ENCODE results near the gene TET3. TPM values are rescaled to one million over a fixed set of nuclear protein-coding genes. Genes with fewer than 3 reads are reported as not detected.

TET3 gene
- total and polyA plus RNA-seq, 2 experiments from 2014 or later: 3.6 to 14.5 TPM

GRCh38 chr2:73965053-73965452 is 19.7 kb upstream of the TET3 start:
- Histone ChIP-seq H3K9me3 (ENCODE audit: low read depth) (no peaks in the 10 kb centered on the region), H3K4me3 (no peak overlapping the region), H3K4me1 (ENCODE audit: insufficient read depth) (no peaks in the 10 kb centered on the region), H2AFZ (no peak overlapping the region), H3K4me2 (no peak overlapping the region), H3K9me2 (replicated peaks; ENCODE audit: insufficient read depth) (no peaks in the 10 kb centered on the region), H3K27me3 (no peaks in the 10 kb centered on the region), H3K27ac (no peak overlapping the region), H4K20me1 (ENCODE audit: insufficient read depth, poor library complexity, severe bottlenecking) (no peaks in the 10 kb centered on the region), H3K79me2 (no peaks in the 10 kb centered on the region), H3K36me3 (replicated peaks; ENCODE audit: insufficient read depth, low read depth) (no peaks in the 10 kb centered on the region)
- no peak for DNase-seq (ENCODE audit: low spot score)
- WGBS (ENCODE audit: low lambda C conversion rate, missing lambda C conversion rate): 96% methylated on average over 3 of the region's 3 CpGs
- no peak for TF ChIP-seq EZH2phosphoT487 (IDR thresholded peaks at IDR 0.05; ENCODE audit: low read depth, severe bottlenecking, unreplicated experiment)
- no peak for TF ChIP-seq CTCF (IDR thresholded peaks at IDR 0.05; ENCODE audit: poor library complexity)
- no peak for TF ChIP-seq EZH2 (IDR thresholded peaks at IDR 0.05; ENCODE audit: borderline replicate concordance)

DNA sequence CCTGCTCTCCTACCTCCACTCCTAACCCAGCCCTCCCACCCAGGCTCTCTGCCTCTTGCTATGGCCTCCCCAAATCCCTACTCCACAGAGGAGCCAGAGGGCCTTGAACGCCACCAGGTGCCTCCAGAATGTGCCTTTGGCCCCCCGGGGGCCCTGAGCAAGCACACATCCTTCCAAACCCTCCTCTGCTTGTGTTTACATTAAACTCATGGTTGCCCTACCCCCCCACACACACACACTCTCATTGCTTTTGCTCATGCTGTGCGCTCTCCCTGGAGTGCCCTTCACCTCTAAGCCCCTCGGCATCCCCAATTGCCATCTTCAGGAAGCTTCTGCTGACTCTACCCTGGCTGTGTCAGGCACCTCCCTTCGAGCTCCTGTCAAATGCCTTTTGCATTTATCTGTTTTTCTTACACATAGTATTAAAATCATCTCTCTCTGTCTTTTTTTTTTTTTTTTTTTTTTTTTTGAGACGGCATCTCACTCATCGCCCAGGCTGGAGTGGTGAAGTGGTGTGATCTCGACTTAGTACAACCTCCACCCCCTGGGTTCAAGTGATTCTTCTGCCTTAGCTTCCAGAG is 16.3 kb upstream of the TET3 start:
- no peak overlapping the region for H3K4me2 ChIP-seq
- no peaks in the 10 kb centered on the region for H4K20me1 ChIP-seq (ENCODE audit: insufficient read depth, poor library complexity, severe bottlenecking)
- no peaks in the 10 kb centered on the region for H3K36me3 ChIP-seq (replicated peaks; ENCODE audit: insufficient read depth, low read depth)
- no peaks in the 10 kb centered on the region for H3K9me2 ChIP-seq (replicated peaks; ENCODE audit: insufficient read depth)
- H3K27me3 ChIP-seq: no peaks in the 10 kb centered on the region
- 88% methylated on average over 7 of the region's 8 CpGs for WGBS (ENCODE audit: low lambda C conversion rate, missing lambda C conversion rate)
- TF ChIP-seq EZH2phosphoT487 (IDR thresholded peaks at IDR 0.05; ENCODE audit: low read depth, severe bottlenecking, unreplicated experiment) (no peak), CTCF (IDR thresholded peaks at IDR 0.05; ENCODE audit: poor library complexity) (no peak), EZH2 (IDR thresholded peaks at IDR 0.05; ENCODE audit: borderline replicate concordance) (no peak)
- no peak overlapping the region for H3K27ac ChIP-seq
- H3K79me2 ChIP-seq: no peaks in the 10 kb centered on the region
- H2AFZ ChIP-seq: no peak overlapping the region
- H3K4me3 ChIP-seq: no peak overlapping the region
- H3K4me1 ChIP-seq (ENCODE audit: insufficient read depth): no peaks in the 10 kb centered on the region
- no peaks in the 10 kb centered on the region for H3K9me3 ChIP-seq (ENCODE audit: low read depth)
- DNase-seq (ENCODE audit: low spot score): no peak

DNA sequence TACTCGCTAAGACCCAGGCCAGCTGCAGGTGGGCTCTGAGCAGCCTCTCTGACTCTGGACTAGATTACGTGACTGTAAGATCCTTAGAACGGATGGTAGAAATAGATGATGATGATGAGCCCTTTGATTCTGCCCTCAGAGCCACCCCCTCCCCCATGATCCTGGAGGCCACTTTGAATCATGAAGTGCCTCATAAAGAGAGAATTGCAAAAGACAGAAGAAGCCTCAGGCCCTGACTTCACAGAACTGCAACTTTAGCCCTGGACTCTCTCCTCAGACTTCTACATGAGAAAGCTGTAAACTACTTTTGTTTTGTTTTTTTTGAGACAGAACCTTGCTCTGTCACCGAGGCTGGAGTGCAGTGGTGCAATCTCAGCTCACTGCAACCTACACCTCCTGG is 15.4 kb upstream of the TET3 start:
- Histone ChIP-seq H3K4me1 (ENCODE audit: insufficient read depth) (no peaks in the 10 kb centered on the region), H3K4me3 (no peak overlapping the region)
- WGBS (ENCODE audit: low lambda C conversion rate, missing lambda C conversion rate): 80% methylated on average over 4 of the region's 4 CpGs

More for the DNA sequence above, 15.4 kb upstream of the TET3 start:
- Histone ChIP-seq H3K9me3 (ENCODE audit: low read depth) (no peaks in the 10 kb centered on the region), H4K20me1 (ENCODE audit: insufficient read depth, poor library complexity, severe bottlenecking) (no peaks in the 10 kb centered on the region), H2AFZ (no peak overlapping the region), H3K27ac (no peak overlapping the region), H3K27me3 (no peaks in the 10 kb centered on the region), H3K4me2 (no peak overlapping the region), H3K79me2 (no peaks in the 10 kb centered on the region), H3K9me2 (replicated peaks; ENCODE audit: insufficient read depth) (no peaks in the 10 kb centered on the region), H3K36me3 (replicated peaks; ENCODE audit: insufficient read depth, low read depth) (no peaks in the 10 kb centered on the region)
- TF ChIP-seq EZH2 (IDR thresholded peaks at IDR 0.05; ENCODE audit: borderline replicate concordance): no peak
- no peak for TF ChIP-seq EZH2phosphoT487 (IDR thresholded peaks at IDR 0.05; ENCODE audit: low read depth, severe bottlenecking, unreplicated experiment)
- no peak for TF ChIP-seq CTCF (IDR thresholded peaks at IDR 0.05; ENCODE audit: poor library complexity)
- no peak for DNase-seq (ENCODE audit: low spot score)
